Keratinocyte (primary cell): ENCODE data around the gene CAPN2. TPM values are rescaled to one million over a fixed set of nuclear protein-coding genes. Genes with fewer than 3 reads are reported as not detected.
A peak's percentile ranks its signal among the peaks of the same experiment; 100 is the strongest.

Source experiments
- DNase-seq: peaks from one replicate; pipeline ENCODE4 v3.0.0-alpha.2; 2011; ENCODE audit warnings: low read depth, missing footprints, low spot score
- FAIRE-seq: peaks from 2 replicates; lab custom pipeline; 2011; peaks lifted over from hg19 to GRCh38; lab: Jason Lieb, UNC
- H2AFZ ChIP-seq: 2 replicates; pipeline ENCODE4 v1.6.0; 2012; ENCODE audit warnings: low read length, control low read depth, inconsistent platforms; ENCODE audit not compliant: control insufficient read depth
- H3K27ac ChIP-seq: 2 replicates; pipeline ENCODE4 v1.5.1; 2011; ENCODE audit warnings: low read length; ENCODE audit not compliant: control insufficient read depth, insufficient read depth
- H3K27me3 ChIP-seq: 3 replicates; pipeline ENCODE4 v1.6.0; 2011; ENCODE audit warnings: low read length; ENCODE audit not compliant: control insufficient read depth, insufficient read depth; ENCODE audit errors: extremely low read depth
- H3K36me3 ChIP-seq, 2 experiments: 2 replicates in 1 of 2; 3 replicates in 1 of 2; pipeline ENCODE4 v1.5.1; 2011; ENCODE audit warnings: low read length in 2 of 2, mild to moderate bottlenecking in 1 of 2; ENCODE audit not compliant: control insufficient read depth in 2 of 2, insufficient read depth in 2 of 2; ENCODE audit errors: extremely low read depth in 1 of 2
- H3K4me1 ChIP-seq: 3 replicates; pipeline ENCODE4 v1.5.1; 2011; ENCODE audit warnings: low read length; ENCODE audit not compliant: control insufficient read depth, insufficient read depth; ENCODE audit errors: extremely low read depth
- H3K4me2 ChIP-seq: 3 replicates; pipeline ENCODE4 v1.6.0; 2011; ENCODE audit warnings: low read depth, low read length; ENCODE audit not compliant: control insufficient read depth, insufficient read depth; ENCODE audit errors: extremely low read depth
- H3K4me3 ChIP-seq, 3 experiments: fragments of 200-600 bp in 1 of 3; sonication (generic) in 1 of 3; 2 replicates in 2 of 3; 3 replicates in 1 of 3; pipeline ENCODE4 v1.5.1; 2011 to 2016; ENCODE audit warnings: low read length in 3 of 3, mild to moderate bottlenecking in 3 of 3, control low read depth in 2 of 3, inconsistent platforms in 1 of 3, low read depth in 1 of 3, mixed read lengths in 1 of 3, mixed run types in 1 of 3, moderate library complexity in 1 of 3; ENCODE audit not compliant: control insufficient read depth in 2 of 3, insufficient read depth in 2 of 3; ENCODE audit errors: extremely low read depth in 1 of 3
- H3K79me2 ChIP-seq: 2 replicates; pipeline ENCODE4 v1.6.0; 2012; ENCODE audit warnings: low read length; ENCODE audit not compliant: control insufficient read depth, insufficient read depth
- H3K9ac ChIP-seq: 3 replicates; pipeline ENCODE4 v1.6.0; 2011; ENCODE audit warnings: low read length; ENCODE audit not compliant: control insufficient read depth, insufficient read depth; ENCODE audit errors: extremely low read depth
- H3K9me1 ChIP-seq: 3 replicates; pipeline ENCODE4 v1.6.0; 2011; ENCODE audit warnings: low read length; ENCODE audit not compliant: control insufficient read depth, insufficient read depth; ENCODE audit errors: extremely low read depth
- H3K9me3 ChIP-seq: 2 replicates; pipeline ENCODE4 v1.5.1; 2012; ENCODE audit warnings: low read depth, low read length; ENCODE audit not compliant: control insufficient read depth
- H4K20me1 ChIP-seq: 3 replicates; pipeline ENCODE4 v1.6.0; 2011; ENCODE audit warnings: low read length; ENCODE audit not compliant: control insufficient read depth, insufficient read depth; ENCODE audit errors: extremely low read depth
- CTCF ChIP-seq, 3 experiments: IDR thresholded peaks in 1 of 3; conservative IDR thresholded peaks in 1 of 3; optimal IDR thresholded peaks in 1 of 3; 2 replicates in 2 of 3; 3 replicates in 1 of 3; pipeline versions ENCODE3 to v1.5.1; 2011; ENCODE audit warnings: low read length in 3 of 3, mild to moderate bottlenecking in 3 of 3, moderate library complexity in 2 of 3, control low read depth in 1 of 3, inconsistent platforms in 1 of 3; ENCODE audit not compliant: insufficient read depth in 2 of 3; ENCODE audit errors: extremely low read depth in 1 of 3
- EZH2 ChIP-seq: IDR thresholded peaks from one replicate; pipeline ENCODE4 v1.6.1; 2012; ENCODE audit warnings: inconsistent platforms, mild to moderate bottlenecking, low read length, moderate library complexity
- dilution Hi-C: fragments of 300-500 bp; cut with MboI; formaldehyde crosslinking; loops from one replicate; pipeline ENCODE4 v1.7.0; 2020; ENCODE audit warnings: low sequenced_read_pairs; ENCODE audit not compliant: extremely low pct_ligation_motif_present
- polyA plus RNA-seq, 5 experiments: library from polyadenylated mRNA; depleted of rRNA in 3 of 5; stranded (reverse) in 3 of 5; stranded (forward) in 1 of 5; unstranded in 1 of 5; fragments of >200 nt; gene quantifications; 1 replicate in 1 of 5; 2 replicates in 3 of 5; 3 replicates in 1 of 5; pipeline versions ENCODE4 v1.2.1 to v1.2.3, GENCODE V29; 2011 to 2012; ENCODE audit warnings: missing spikeins in 2 of 5, low read depth in 1 of 5, low replicate concordance in 1 of 5

The CAPN2 gene
- polyA plus RNA-seq, 1 donor (not counting 4 experiments of a cell fraction or from before 2014, with no cell fraction given) = 366 TPM

- Histone ChIP-seq H4K20me1 (peaks cover 11% of the 10 kb centered on the region), H3K9me1 (no peaks in the 10 kb centered on the region), H3K9me3 (no peaks in the 10 kb centered on the region), H3K36me3 (peaks cover 7 to 23% of the 10 kb centered on the region in 2 experiments), H3K79me2 (peaks cover 44% of the 10 kb centered on the region), H3K27me3 (no peaks in the 10 kb centered on the region), H3K4me1 (peaks cover 56% of the 10 kb centered on the region), H3K4me3 (no peak overlapping the region), H3K27ac (peak overlapping the region; percentile 89), H3K4me2 (peak overlapping the region; percentile 30), H3K9ac (peak overlapping the region; percentile 89), H2AFZ (peak overlapping the region; percentile 78)
- DNase-seq = no peak
- TF ChIP-seq EZH2 (no peak), CTCF (optimal IDR thresholded peaks at IDR 0.05 in 1 of 3, IDR thresholded peaks at IDR 0.05 in 1 of 3, conservative IDR thresholded peaks at IDR 0.05 in 1 of 3; ENCODE audit: extremely low read depth in 1 of 3, insufficient read depth in 2 of 3, low read length in 3 of 3) (no peak)
- dilution Hi-C loops = no loop called here
- FAIRE-seq = no peak
Observed at GRCh38 chr1:223711747-223712193, 569 bp upstream of the CAPN2 start.

GRCh38 chr1:223712850-223713474 lies 623 bp downstream of the CAPN2 start:
- Histone ChIP-seq H3K4me2 (peak overlapping the region; percentile 99), H3K9me1 (no peaks in the 10 kb centered on the region), H3K27ac (peak overlapping the region; percentile 89), H3K79me2 (peaks cover 56% of the 10 kb centered on the region), H4K20me1 (peaks cover 20% of the 10 kb centered on the region), H2AFZ (no peak overlapping the region), H3K36me3 (peaks cover 14 to 35% of the 10 kb centered on the region in 2 experiments), H3K4me1 (peaks cover 56% of the 10 kb centered on the region), H3K9me3 (no peaks in the 10 kb centered on the region), H3K9ac (peak overlapping the region; percentile 89), H3K4me3 (peak overlapping the region; percentile 83 to 88 (median 84)), H3K27me3 (no peaks in the 10 kb centered on the region)
- DNase-seq (no peak), FAIRE-seq (no peak)
- dilution Hi-C loops = no loop called here
- TF ChIP-seq EZH2 = no peak
- TF ChIP-seq CTCF (optimal IDR thresholded peaks at IDR 0.05 in 1 of 3, IDR thresholded peaks at IDR 0.05 in 1 of 3, conservative IDR thresholded peaks at IDR 0.05 in 1 of 3; ENCODE audit: extremely low read depth in 1 of 3, insufficient read depth in 2 of 3, low read length in 3 of 3) = no peak
